ENCODE data around the gene CETP. TPM values are rescaled to one million over a fixed set of nuclear protein-coding genes. Genes with fewer than 3 reads are reported as not detected.

CETP gene
- total RNA-seq, 6 experiments from 2014 or later, result 0.62 to 11.8 (median 4.7) TPM

- no peaks in the 10 kb centered on the region for H3K36me3 ChIP-seq
- no peak for TF ChIP-seq POLR2A (IDR thresholded peaks at IDR 0.05)
- TF ChIP-seq, protein P1, sequence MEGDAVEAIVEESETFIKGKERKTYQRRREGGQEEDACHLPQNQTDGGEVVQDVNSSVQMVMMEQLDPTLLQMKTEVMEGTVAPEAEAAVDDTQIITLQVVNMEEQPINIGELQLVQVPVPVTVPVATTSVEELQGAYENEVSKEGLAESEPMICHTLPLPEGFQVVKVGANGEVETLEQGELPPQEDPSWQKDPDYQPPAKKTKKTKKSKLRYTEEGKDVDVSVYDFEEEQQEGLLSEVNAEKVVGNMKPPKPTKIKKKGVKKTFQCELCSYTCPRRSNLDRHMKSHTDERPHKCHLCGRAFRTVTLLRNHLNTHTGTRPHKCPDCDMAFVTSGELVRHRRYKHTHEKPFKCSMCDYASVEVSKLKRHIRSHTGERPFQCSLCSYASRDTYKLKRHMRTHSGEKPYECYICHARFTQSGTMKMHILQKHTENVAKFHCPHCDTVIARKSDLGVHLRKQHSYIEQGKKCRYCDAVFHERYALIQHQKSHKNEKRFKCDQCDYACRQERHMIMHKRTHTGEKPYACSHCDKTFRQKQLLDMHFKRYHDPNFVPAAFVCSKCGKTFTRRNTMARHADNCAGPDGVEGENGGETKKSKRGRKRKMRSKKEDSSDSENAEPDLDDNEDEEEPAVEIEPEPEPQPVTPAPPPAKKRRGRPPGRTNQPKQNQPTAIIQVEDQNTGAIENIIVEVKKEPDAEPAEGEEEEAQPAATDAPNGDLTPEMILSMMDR (IDR thresholded peaks at IDR 0.05), result no peak
- ATAC-seq, result peak in 2 of 4 donors; percentile 36 to 44
- no peak overlapping the region for H3K4me3 ChIP-seq
- H3K27ac ChIP-seq, result peak overlapping the region in 1 of 3 donors; percentile 51
- peaks cover 0 to 7% (median 1%) of the 10 kb centered on the region in 4 donors for H3K4me1 ChIP-seq
- no peak for DNase-seq
- no peaks in the 10 kb centered on the region for H3K27me3 ChIP-seq
- intact Hi-C loops (cut with DNase I), result no loop called here
- no peaks in the 10 kb centered on the region for H3K9me3 ChIP-seq
- 62% methylated on average over 5 of the region's 5 CpGs for WGBS (ENCODE audit: insufficient coverage, low coverage, low lambda C conversion rate, missing lambda C conversion rate)
Measured at GRCh38 chr16:56916571-56917403, 45.0 kb upstream of the CETP start.

GRCh38 chr16:56918467-56919012 lies 43.2 kb upstream of the CETP start:
- WGBS (ENCODE audit: insufficient coverage, low coverage, low lambda C conversion rate, missing lambda C conversion rate), result 83% methylated on average over 10 of the region's 12 CpGs
- DNase-seq (no peak), ATAC-seq (no peak)
- Histone ChIP-seq H3K36me3 (no peaks in the 10 kb centered on the region), H3K4me1 (peaks cover 0 to 13% (median 5%) of the 10 kb centered on the region in 4 donors), H3K27ac (no peak overlapping the region), H3K9me3 (no peaks in the 10 kb centered on the region), H3K4me3 (no peak overlapping the region), H3K27me3 (no peaks in the 10 kb centered on the region)
- intact Hi-C loops (cut with DNase I), result no loop called here
- no peak for TF ChIP-seq POLR2A (IDR thresholded peaks at IDR 0.05)
- TF ChIP-seq, protein P1 (IDR thresholded peaks at IDR 0.05), result no peak

- DNase-seq, result peak in 1 of 3 donors; percentile 54
- 61% methylated on average over 11 of the region's 11 CpGs for whole genome bisulfite sequencing (ENCODE audit: insufficient coverage, low coverage, low lambda C conversion rate, missing lambda C conversion rate)
Measured at GRCh38 chr16:56919099-56919800, 42.5 kb upstream of the CETP start.

GRCh38 chr16:56921571-56921970 lies 40.2 kb upstream of the CETP start:
- Histone ChIP-seq H3K9me3 (no peaks in the 10 kb centered on the region), H3K36me3 (no peaks in the 10 kb centered on the region), H3K4me1 (peaks cover 0 to 13% (median 5%) of the 10 kb centered on the region in 4 donors), H3K27ac (no peak overlapping the region), H3K27me3 (no peaks in the 10 kb centered on the region), H3K4me3 (no peak overlapping the region)
- no peak for TF ChIP-seq POLR2A (IDR thresholded peaks at IDR 0.05)
- TF ChIP-seq, protein P1 (IDR thresholded peaks at IDR 0.05), result no peak
- 79% methylated on average over 4 of the region's 4 CpGs for WGBS (ENCODE audit: insufficient coverage, low coverage, low lambda C conversion rate, missing lambda C conversion rate)
- DNase-seq, result no peak
- intact Hi-C loops (cut with DNase I), result no loop called here
- no peak for ATAC-seq

More at GRCh38 chr16:56919099-56919800, 42.5 kb upstream of the CETP start:
- Histone ChIP-seq H3K4me1 (peaks cover 0 to 13% (median 5%) of the 10 kb centered on the region in 4 donors), H3K27me3 (no peaks in the 10 kb centered on the region), H3K36me3 (no peaks in the 10 kb centered on the region), H3K9me3 (no peaks in the 10 kb centered on the region), H3K27ac (no peak overlapping the region), H3K4me3 (no peak overlapping the region)
- no peak for TF ChIP-seq POLR2A (IDR thresholded peaks at IDR 0.05)
- TF ChIP-seq, protein P1 (IDR thresholded peaks at IDR 0.05), result no peak
- ATAC-seq, result peak in 2 of 4 donors; percentile 18 to 39
- intact Hi-C loops (cut with DNase I), result no loop called here

All from right lobe of liver (tissue), 6 donors.